Measurements from ENCODE around the gene MYL6.

MYL6 gene

GRCh38 chr12:56141946-56142784, 16.0 kb upstream of the MYL6 start:
- no peaks in the 10 kb centered on the region for H3K9me3 ChIP-seq (ENCODE audit: control insufficient read depth, insufficient read depth, low read depth, low read length)
- TF ChIP-seq AEBP2 (tag by site-specific recombination; IDR thresholded peaks at IDR 0.05; ENCODE audit: borderline replicate concordance), result no peak
- no peak for TF ChIP-seq ZNF580 (tag by site-specific recombination; IDR thresholded peaks at IDR 0.05)
- no peak for TF ChIP-seq ZNF621 (tag by site-specific recombination; IDR thresholded peaks at IDR 0.05)
- TF ChIP-seq ZNF404 (tag by site-specific recombination; IDR thresholded peaks at IDR 0.05), result no peak
- no peak for TF ChIP-seq ZNF76 (tag by site-specific recombination; IDR thresholded peaks at IDR 0.05; ENCODE audit: borderline replicate concordance, low read depth)
- no peak for TF ChIP-seq SP2 (tag by site-specific recombination; IDR thresholded peaks at IDR 0.05)
- no peak for TF ChIP-seq ZNF19 (tag by site-specific recombination; IDR thresholded peaks at IDR 0.05; ENCODE audit: low read depth)
- no peak for TF ChIP-seq ZNF248 (tag by site-specific recombination; IDR thresholded peaks at IDR 0.05)
- TF ChIP-seq ZNF701 (tag by site-specific recombination; IDR thresholded peaks at IDR 0.05), result no peak
- no peak for TF ChIP-seq ZNF707 (tag by site-specific recombination; IDR thresholded peaks at IDR 0.05)
- no peak for TF ChIP-seq ZNF555 (tag by site-specific recombination; conservative IDR thresholded peaks at IDR 0.05)
- TF ChIP-seq SCRT2 (tag by site-specific recombination; IDR thresholded peaks at IDR 0.05), result no peak
- H3K4me3 ChIP-seq (ENCODE audit: low read depth, low read length), result no peak overlapping the region
- CTCF ChIA-PET, result interaction anchor here (0.7 to 1.4 kb wide), 2 partner anchors 24 to 1556 kb away, joined by 4 read pairs; partner anchors contain the start of gene ZC3H10
- H3K4me1 ChIP-seq (ENCODE audit: control insufficient read depth, insufficient read depth, low read length), result peaks cover 6% of the 10 kb centered on the region; the same call in 1 of the 2 replicates
- H3K36me3 ChIP-seq (ENCODE audit: control insufficient read depth in 2 of 2, insufficient read depth in 1 of 2, low read length in 2 of 2), result peaks cover 18 to 80% of the 10 kb centered on the region in 2 experiments; a peak in 2 of 3 replicates
- H3K27ac ChIP-seq (ENCODE audit: extremely low read depth, low read depth, low read length), result no peak overlapping the region
- POLR2A ChIA-PET, result interaction anchor here (0.9 to 2.5 kb wide), 4 partner anchors 9 to 96 kb away, joined by 3 to 10 read pairs (median 6); partner anchors contain the start of genes ESYT1 and SMARCC2

GRCh38 chr12:56143217-56143616, 14.9 kb upstream of the MYL6 start:
- Histone ChIP-seq H3K9me3 (ENCODE audit: control insufficient read depth, insufficient read depth, low read depth, low read length) (no peaks in the 10 kb centered on the region), H3K4me1 (ENCODE audit: control insufficient read depth, insufficient read depth, low read length) (peaks cover 6% of the 10 kb centered on the region; the same call in 1 of the 2 replicates), H3K36me3 (ENCODE audit: control insufficient read depth in 2 of 2, insufficient read depth in 1 of 2, low read length in 2 of 2) (peaks cover 18 to 69% of the 10 kb centered on the region in 2 experiments; a peak in 2 of 3 replicates), H3K4me3 (ENCODE audit: low read depth, low read length) (no peak overlapping the region), H3K27ac (ENCODE audit: extremely low read depth, low read depth, low read length) (no peak overlapping the region)
- ChIA-PET POLR2A (interaction anchor here (0.6 to 2.5 kb wide), 3 partner anchors 15 to 391 kb away, joined by 4 to 10 read pairs (median 7); partner anchors contain the start of gene ESYT1), CTCF (interaction anchor here (0.6 to 0.9 kb wide), 2 partner anchors 15 to 38 kb away, joined by 3 read pairs; partner anchors contain the start of gene ESYT1)
- TF ChIP-seq ZNF121 (tag by site-specific recombination; IDR thresholded peaks at IDR 0.05), result no peak
- no peak for TF ChIP-seq ZBTB11 (tag by site-specific recombination; conservative IDR thresholded peaks at IDR 0.05; ENCODE audit: low read depth)
- TF ChIP-seq PRDM4 (tag by site-specific recombination; IDR thresholded peaks at IDR 0.05), result no peak
- TF ChIP-seq BCL6B (tag by site-specific recombination; IDR thresholded peaks at IDR 0.05), result no peak
- no peak for TF ChIP-seq ZNF623 (tag by site-specific recombination; IDR thresholded peaks at IDR 0.05)
- no peak for TF ChIP-seq OSR2 (tag by site-specific recombination; IDR thresholded peaks at IDR 0.05)
- no peak for TF ChIP-seq GFI1B (tag by site-specific recombination; IDR thresholded peaks at IDR 0.05)
- no peak for TF ChIP-seq ZNF555 (tag by site-specific recombination; conservative IDR thresholded peaks at IDR 0.05)
- TF ChIP-seq ZNF501 (tag by site-specific recombination; IDR thresholded peaks at IDR 0.05), result no peak
- no peak for TF ChIP-seq HOXD13 (CRISPR knock-in tag; IDR thresholded peaks at IDR 0.05; ENCODE audit: borderline replicate concordance)
- no peak for TF ChIP-seq ZNF157 (tag by site-specific recombination; IDR thresholded peaks at IDR 0.05)
- TF ChIP-seq ZNF530 (tag by site-specific recombination; IDR thresholded peaks at IDR 0.05; ENCODE audit: low read depth), result no peak
- TF ChIP-seq ZNF404 (tag by site-specific recombination; IDR thresholded peaks at IDR 0.05), result no peak
- TF ChIP-seq ZBTB8A (tag by site-specific recombination; IDR thresholded peaks at IDR 0.05), result no peak
- TF ChIP-seq SP2 (tag by site-specific recombination; IDR thresholded peaks at IDR 0.05), result no peak
- no peak for TF ChIP-seq ZNF239 (tag by site-specific recombination; IDR thresholded peaks at IDR 0.05)
